Frontal cortex (tissue), 4 donors: ENCODE measurements around the gene MVP. TPM values are rescaled to one million over a fixed set of nuclear protein-coding genes. Genes with fewer than 3 reads are reported as not detected.
"Not testable (repeated sequence)": the region's sequence is repeated elsewhere in the genome, so short reads cannot be mapped to it uniquely, and the experiment has no call there.

Experiments used
- DNase-seq, 2 donors: peaks; one replicate each; pipeline ENCODE4 v3.0.0; 2012; ENCODE audit warnings: low spot score in 2 of 2
- FAIRE-seq: peaks from 2 replicates; lab custom pipeline; 2012; peaks lifted over from hg19 to GRCh38; lab: Jason Lieb, UNC
- total RNA-seq: library from RNA; depleted of rRNA; stranded (reverse); fragments of >200 nt; gene quantifications from one replicate; pipeline ENCODE4 v1.2.3, GENCODE V29; 2014
- donor health status: control.
- donor health status: control.
- donor health status: control.

The MVP gene
- total RNA-seq, 1 donor from 2014 or later, result 4.5 TPM

- FAIRE-seq (no peak), DNase-seq (no peak)
Measured at GRCh38 chr16:29813644-29814562, 6.4 kb upstream of the MVP start.

- no peak for DNase-seq
- FAIRE-seq, result no peak
Measured at GRCh38 chr16:29814592-29814991, 5.7 kb upstream of the MVP start.

GRCh38 chr16:29815032-29815721 lies 5.1 kb upstream of the MVP start:
- no peak for FAIRE-seq
- DNase-seq, result no peak

GRCh38 chr16:29815793-29816693 lies 4.2 kb upstream of the MVP start, which contains the start of gene PAGR1:
Gene PAGR1 (plus strand): TSS chr16:29816152. CDS start chr16:29816526, 374 bp downstream.
- FAIRE-seq (no peak), DNase-seq (peak; percentile 92 to 93)

- FAIRE-seq, result no peak
- DNase-seq, result peak; percentile 46 to 54
Measured at GRCh38 chr16:29816694-29817441, 3.4 kb upstream of the MVP start.

GRCh38 chr16:29818082-29818481 lies 2.2 kb upstream of the MVP start:
- no peak for FAIRE-seq
- no peak for DNase-seq

GRCh38 chr16:29819506-29819905 lies 756 bp upstream of the MVP start:
- DNase-seq (no peak), FAIRE-seq (no peak)

GRCh38 chr16:29820730-29821642 lies 724 bp downstream of the MVP start:
- DNase-seq (no peak), FAIRE-seq (no peak)

GRCh38 chr16:29821643-29822115 lies 1.4 kb downstream of the MVP start:
- FAIRE-seq (no peak), DNase-seq (no peak)

GRCh38 chr16:29824589-29825144 lies 4.4 kb downstream of the MVP start:
- FAIRE-seq, result no peak
- DNase-seq, result no peak

- FAIRE-seq, result no peak
- DNase-seq, result peak in 1 of 2 donors; percentile 44
Measured at GRCh38 chr16:29825145-29826044, 5.1 kb downstream of the MVP start.

- DNase-seq (no peak), FAIRE-seq (no peak)
Measured at GRCh38 chr16:29826342-29826695, 6.1 kb downstream of the MVP start.

- FAIRE-seq (no peak), DNase-seq (no peak)
Measured at GRCh38 chr16:29830774-29831173, 10.5 kb downstream of the MVP start.

- DNase-seq (no peak), FAIRE-seq (no peak)
Measured at GRCh38 chr16:29831490-29831889, 11.2 kb downstream of the MVP start.

GRCh38 chr16:29833219-29833618 lies 13.0 kb downstream of the MVP start:
- FAIRE-seq, DNase-seq: not testable (repeated sequence)

GRCh38 chr16:29834079-29834478 lies 13.8 kb downstream of the MVP start:
- no peak for DNase-seq
- no peak for FAIRE-seq

GRCh38 chr16:29835926-29836325 lies 15.7 kb downstream of the MVP start:
- DNase-seq, result no peak
- FAIRE-seq, result no peak
